NCI-H187 treated with DMSO at 0.1 percent for 48 hours (cell line): Measurements from ENCODE around the gene FER1L5.

ENCODE experiments used
- DNase-seq: peaks from one replicate; lab custom pipeline; 2025; lab: John Stamatoyannopoulos, UW

Gene FER1L5

DNA sequence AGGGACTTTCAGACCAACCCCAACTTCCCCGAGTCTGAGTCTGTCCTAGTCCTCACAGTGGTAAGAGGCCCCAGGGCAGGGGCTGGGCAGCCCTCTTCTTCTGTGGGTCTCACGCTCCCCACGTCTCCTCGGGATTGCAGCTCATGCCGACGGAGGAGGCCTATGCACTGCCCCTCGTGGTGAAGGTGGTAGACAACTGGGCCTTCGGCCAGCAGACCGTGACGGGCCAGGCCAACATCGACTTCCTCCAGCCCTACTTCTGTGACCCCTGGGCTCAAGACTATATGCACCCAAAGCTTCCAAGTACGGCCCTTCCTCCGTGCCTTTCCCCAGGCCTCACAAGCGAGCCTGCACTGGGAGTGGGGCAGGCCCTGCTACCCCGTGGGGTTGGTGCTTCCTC lies 53.0 kb downstream of the FER1L5 start:
- no peak for DNase-seq

- no peak for DNase-seq
Observed at GRCh38 chr2:96697476-96697875, 54.9 kb downstream of the FER1L5 start.

DNA sequence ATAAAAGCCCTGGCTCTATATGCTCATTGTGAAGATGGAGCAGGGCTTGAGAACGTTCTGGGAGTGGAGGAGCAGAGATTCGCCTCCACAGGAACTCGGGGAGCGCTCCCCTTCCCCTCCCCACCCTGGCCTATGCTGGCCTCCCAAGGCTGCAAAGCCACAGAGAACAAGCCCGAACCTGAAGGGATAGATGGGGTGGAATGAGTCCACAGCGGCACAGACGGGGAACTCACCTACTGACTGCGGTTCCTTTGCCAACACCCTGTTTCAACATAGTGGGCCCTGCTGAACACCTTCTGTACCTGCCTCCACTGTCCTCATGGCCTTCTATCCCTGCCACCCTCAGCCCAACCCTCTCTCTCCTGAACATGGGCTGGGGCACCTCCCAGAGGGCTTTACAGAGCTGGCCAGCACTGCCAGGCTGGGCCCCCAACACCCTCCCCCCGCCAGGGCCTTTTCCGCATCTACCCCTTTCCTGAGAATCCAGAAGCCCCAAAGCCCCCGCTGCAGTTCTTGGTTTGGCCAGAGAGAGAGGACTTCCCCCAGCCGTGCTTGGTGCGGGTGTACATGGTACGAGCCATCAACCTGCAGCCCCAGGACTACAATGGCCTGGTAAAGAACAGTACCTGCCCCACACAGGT lies 55.8 kb downstream of the FER1L5 start:
- no peak for DNase-seq

DNA sequence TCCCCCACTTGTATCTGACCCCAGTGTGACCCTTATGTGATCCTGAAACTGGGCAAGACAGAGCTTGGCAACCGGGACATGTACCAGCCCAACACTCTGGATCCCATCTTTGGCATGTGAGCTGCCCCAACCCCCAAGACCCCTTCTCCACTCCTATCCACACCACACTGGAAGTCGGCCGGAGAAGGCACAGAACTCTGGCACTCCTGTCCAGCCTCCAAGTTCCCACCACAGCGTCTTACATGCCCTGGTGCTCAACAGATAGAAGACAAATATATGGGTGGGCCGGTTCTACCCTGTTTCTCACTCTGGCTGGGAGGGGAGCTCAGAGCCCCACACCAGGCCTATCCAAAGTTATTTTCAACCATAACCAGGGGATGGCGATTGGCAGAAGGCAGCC lies 56.5 kb downstream of the FER1L5 start:
- DNase-seq: no peak

- no peak for DNase-seq
Observed at GRCh38 chr2:96699621-96700020, 57.1 kb downstream of the FER1L5 start.

GRCh38 chr2:96700086-96700485 lies 57.5 kb downstream of the FER1L5 start:
- DNase-seq: no peak

- no peak for DNase-seq
Observed at GRCh38 chr2:96701636-96702035, 59.1 kb downstream of the FER1L5 start.

DNA sequence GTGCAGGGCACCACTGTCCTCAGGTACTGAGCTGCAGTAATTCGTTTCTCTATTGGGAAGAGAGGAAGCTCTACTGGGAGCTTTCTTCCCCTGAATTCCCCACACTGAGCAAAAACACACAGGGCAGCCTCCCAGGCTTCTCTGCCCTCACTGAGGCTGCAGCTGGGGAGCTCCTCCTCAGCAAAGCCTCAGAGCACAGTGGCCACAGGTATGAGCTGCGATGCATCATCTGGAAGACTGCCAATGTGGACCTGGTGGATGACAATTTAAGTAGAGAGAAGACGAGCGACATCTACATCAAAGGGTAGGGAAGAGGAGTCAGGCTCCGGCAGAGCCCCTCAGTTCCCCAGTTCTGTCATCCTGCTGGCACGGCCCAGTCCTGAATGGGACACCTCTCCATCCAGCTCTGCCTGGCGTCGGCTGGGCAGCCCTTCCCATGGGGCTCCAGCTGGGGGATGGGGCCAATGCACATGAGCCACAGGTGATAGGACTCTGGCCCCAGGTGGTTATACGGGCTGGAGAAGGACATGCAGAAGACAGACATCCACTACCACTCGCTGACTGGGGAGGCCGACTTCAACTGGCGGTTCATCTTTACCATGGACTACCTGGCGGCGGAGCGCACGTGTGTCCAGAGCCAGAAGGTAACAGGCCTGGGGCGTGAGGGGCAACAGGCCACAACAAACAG lies 59.7 kb downstream of the FER1L5 start:
- no peak for DNase-seq

GRCh38 chr2:96703021-96703751 lies 60.6 kb downstream of the FER1L5 start:
- no peak for DNase-seq

DNA sequence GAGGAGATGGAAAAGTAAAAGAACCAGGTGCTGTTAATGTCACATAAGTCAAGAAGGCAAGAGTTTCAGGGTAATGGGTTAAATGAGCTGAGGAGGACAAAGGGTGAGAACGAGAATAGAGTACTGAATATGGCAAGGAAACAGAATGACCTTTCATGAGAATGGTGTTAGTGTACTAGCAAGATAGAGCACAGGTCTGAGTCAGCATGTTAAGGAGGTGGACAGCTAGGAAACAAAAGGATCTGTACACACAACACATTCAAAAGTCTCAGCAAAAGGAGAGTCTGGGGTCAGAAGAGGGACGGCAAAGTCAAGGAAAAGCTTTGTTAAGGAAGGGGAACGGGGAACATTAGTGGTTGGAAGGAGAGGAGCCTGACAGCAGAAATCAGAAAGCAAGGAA lies 68.4 kb downstream of the FER1L5 start:
- DNase-seq: no peak

GRCh38 chr2:96715658-96716057 lies 73.1 kb downstream of the FER1L5 start:
- DNase-seq: no peak

GRCh38 chr2:96716388-96716787 lies 73.8 kb downstream of the FER1L5 start:
- no peak for DNase-seq

GRCh38 chr2:96726131-96726530 lies 83.6 kb downstream of the FER1L5 start:
- no peak for DNase-seq

GRCh38 chr2:96727431-96727830 lies 84.9 kb downstream of the FER1L5 start:
- DNase-seq: no peak

GRCh38 chr2:96729748-96730147 lies 87.2 kb downstream of the FER1L5 start:
- DNase-seq: no peak

- no peak for DNase-seq
Observed at GRCh38 chr2:96730212-96730611, 87.6 kb downstream of the FER1L5 start.

DNA sequence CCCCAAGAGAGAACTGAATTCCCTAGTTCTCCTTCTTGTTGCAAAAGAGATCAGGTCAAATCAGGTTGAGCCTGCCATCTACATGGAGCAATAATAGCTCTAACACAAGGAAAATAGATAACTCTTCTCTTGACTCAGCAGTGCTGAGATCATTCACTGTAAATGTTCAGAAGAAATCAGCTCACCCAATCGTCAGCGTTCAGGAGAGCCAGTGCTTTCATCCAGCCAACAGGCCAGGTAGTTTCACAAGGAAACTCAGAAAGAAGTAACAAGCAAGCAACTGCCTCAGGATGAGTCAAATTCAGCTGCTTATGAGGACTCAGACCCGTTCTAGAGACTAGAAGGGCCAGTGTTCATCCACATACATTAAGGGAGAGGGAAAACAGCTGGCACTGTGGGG lies 91.4 kb downstream of the FER1L5 start:
- no peak for DNase-seq

DNA sequence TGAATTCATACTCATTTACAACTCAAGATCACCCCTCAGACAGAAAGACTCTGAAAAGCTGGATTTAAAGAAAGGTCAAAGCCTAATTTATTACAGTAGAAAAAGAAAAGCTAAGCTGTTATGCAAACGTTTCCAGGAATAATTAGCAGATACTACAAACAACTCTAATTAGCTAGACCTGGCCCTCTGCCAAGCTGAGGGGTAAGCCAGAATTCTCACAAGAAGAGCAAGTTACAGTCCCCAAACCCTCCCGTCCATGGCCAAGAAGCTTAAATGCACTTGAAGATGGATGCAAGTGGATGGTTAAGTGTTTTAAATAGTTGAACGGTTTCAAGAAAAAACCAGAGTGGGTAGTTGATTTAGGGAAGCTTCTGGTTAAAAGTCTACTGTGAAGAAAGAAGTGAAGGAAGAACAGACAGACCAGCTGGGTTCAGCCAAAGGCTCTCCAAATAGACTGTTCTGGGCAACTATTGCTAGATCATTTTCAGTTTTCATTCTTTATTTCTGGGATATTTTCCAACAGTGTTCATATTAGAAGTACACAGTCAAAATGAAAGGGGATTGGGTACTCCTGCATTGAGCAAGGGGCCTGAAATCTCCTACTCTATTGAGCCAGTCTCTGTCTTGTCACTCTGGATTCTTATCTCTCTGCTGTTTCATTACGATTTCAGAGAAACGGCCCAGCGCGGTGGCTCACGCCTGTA lies 92.5 kb downstream of the FER1L5 start:
- no peak for DNase-seq

DNA sequence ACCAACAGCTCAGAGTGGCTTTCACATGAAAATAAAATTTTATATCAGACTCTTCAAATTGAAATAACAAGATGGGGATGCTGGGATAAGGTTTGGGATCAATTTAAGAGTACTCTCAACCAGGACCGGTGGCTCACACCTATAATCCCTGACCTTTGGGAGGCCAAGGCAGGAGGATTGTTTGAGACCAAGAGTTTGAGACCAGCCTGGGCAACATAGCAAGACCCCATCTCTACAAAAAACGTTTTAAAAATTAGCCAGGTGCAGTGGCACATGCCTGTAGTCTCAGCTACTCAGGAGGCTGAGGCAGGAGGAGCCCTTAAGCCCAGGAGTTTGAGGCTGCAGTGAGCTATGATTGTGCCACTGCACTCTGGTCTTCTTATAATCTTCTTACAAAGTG lies 94.7 kb downstream of the FER1L5 start:
- DNase-seq: no peak

GRCh38 chr2:96737831-96738230 lies 95.3 kb downstream of the FER1L5 start:
- no peak for DNase-seq

DNA sequence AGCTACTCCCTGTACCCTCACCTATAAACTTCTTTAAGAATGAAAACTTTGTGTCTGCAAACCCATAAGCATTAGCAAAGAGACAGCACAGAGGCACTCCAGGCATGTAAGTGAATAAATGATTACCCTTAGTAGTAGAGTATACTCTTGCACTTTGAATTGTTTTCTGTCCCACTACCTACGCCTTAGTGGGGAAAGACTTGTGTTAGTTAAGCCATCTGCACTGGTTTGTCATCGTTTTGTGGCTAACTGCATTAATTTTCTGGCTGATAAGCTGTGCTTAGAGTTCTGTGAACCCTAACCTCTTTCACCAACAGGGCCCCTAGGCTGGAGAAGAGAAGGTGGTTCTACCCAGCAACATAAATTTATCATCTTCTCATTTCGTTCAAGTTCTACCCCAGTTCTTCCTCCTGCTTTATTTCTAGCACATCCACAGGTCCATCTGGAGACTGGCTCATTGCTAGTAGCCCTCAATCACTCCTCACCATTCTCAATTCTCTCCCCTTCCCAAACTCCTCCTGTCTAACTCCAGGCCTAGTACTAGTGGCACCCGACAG lies 96.6 kb downstream of the FER1L5 start:
- no peak for DNase-seq
